Measurements from ENCODE around the gene CD200. TPM values are rescaled to one million over a fixed set of nuclear protein-coding genes. Genes with fewer than 3 reads are reported as not detected.
A peak's percentile ranks its signal among the peaks of the same experiment; 100 is the strongest.

Gene CD200
- total RNA-seq, 1 donor from 2014 or later, result 19.0 TPM

DNA sequence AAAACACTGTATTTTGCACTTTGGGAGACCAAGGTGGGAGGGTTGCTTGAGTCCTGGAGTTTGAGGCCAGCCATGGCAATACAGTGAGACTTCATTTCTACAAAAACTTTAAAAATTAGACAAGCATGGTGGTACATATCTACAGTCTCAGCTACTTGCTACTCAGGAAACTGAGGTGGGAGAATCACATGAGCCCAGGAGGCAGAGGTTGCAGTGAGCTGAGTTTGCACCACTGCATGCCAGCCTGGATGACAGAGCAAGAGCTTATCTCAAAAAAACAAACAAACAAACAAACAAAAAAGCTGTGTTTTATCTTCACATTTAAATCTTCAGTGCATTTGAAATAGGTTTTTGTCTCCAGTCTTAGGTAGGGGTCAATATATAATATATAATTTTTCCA, 34.2 kb upstream of the CD200 start:
- no peaks in the 10 kb centered on the region for H3K27me3 Mint-ChIP-seq
- H3K4me1 Mint-ChIP-seq, result peaks cover 40% of the 10 kb centered on the region
- no peaks in the 10 kb centered on the region for H3K36me3 Mint-ChIP-seq (ENCODE audit: low read depth)
- ATAC-seq (ENCODE audit: low read depth) (no peak), DNase-seq (no peak)
- no peak overlapping the region for H3K4me3 Mint-ChIP-seq
- H3K9me3 Mint-ChIP-seq, result no peaks in the 10 kb centered on the region
- TF ChIP-seq, protein P1, sequence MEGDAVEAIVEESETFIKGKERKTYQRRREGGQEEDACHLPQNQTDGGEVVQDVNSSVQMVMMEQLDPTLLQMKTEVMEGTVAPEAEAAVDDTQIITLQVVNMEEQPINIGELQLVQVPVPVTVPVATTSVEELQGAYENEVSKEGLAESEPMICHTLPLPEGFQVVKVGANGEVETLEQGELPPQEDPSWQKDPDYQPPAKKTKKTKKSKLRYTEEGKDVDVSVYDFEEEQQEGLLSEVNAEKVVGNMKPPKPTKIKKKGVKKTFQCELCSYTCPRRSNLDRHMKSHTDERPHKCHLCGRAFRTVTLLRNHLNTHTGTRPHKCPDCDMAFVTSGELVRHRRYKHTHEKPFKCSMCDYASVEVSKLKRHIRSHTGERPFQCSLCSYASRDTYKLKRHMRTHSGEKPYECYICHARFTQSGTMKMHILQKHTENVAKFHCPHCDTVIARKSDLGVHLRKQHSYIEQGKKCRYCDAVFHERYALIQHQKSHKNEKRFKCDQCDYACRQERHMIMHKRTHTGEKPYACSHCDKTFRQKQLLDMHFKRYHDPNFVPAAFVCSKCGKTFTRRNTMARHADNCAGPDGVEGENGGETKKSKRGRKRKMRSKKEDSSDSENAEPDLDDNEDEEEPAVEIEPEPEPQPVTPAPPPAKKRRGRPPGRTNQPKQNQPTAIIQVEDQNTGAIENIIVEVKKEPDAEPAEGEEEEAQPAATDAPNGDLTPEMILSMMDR (IDR thresholded peaks at IDR 0.05), result no peak
- CTCF ChIA-PET, result interaction anchor here (1.0 to 1.8 kb wide), 4 partner anchors 187 to 582 kb away, joined by 3 to 4 read pairs (median 3); no protein-coding TSS in a partner anchor
- POLR2A ChIA-PET, result interaction anchor here (0.7 to 0.8 kb wide), 2 partner anchors 35 to 171 kb away, joined by 3 read pairs; partner anchors contain the start of gene CD200
- intact Hi-C loops (cut with micrococcal nuclease), result loop anchor here (5.0 kb wide), 1 partner anchor 694 kb away; the partner anchor contains the start of gene GTPBP8
- H3K27ac Mint-ChIP-seq, result peak overlapping the region; percentile 70

DNA sequence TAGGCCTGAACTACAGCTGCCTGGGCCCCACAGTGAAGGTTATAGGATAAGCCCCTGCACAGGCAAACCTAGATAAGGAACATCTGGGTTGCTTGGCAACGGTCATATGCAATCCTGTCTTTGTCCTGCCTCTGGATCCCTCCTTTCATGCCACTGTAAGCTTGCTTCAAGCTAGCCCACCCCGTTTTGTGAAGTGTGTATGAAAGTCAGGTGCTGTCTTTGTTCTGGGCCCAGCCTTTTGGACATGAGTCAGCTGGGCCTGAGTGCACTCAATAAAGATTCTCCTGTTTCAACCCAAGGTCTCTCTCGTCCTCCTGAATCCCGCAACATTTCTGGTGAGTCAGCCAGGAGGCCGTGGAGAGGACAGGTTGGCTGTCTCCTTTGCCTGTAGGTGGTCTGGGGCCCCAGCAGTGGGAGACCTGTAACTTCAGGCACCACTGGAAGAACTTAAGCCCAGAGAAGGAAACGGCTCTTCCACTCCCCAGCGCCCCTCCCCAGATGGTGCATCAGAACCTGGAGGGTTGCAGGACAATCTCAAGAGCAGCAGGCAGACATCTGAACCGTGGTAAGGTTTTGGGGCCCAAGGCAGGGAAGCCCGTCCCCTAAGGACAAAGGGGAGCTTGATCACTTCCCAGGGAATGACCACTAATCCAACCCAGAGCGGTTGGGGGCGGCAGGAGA, 30.7 kb upstream of the CD200 start:
- H3K4me1 Mint-ChIP-seq, result peaks cover 23% of the 10 kb centered on the region
- TF ChIP-seq, protein P1 (IDR thresholded peaks at IDR 0.05), result no peak
- no peak overlapping the region for H3K27ac Mint-ChIP-seq
- H3K9me3 Mint-ChIP-seq, result no peaks in the 10 kb centered on the region
- H3K36me3 Mint-ChIP-seq (ENCODE audit: low read depth), result no peaks in the 10 kb centered on the region
- intact Hi-C loops (cut with micrococcal nuclease), result no loop called here
- ChIA-PET CTCF (interaction anchor here (1.2 to 4.5 kb wide), 2 partner anchors 9 to 11 kb away, joined by 3 to 26 read pairs; partner anchors contain the start of gene SLC9C1), POLR2A (interaction anchor here (2.3 kb wide), 1 partner anchor 31 kb away, joined by 13 read pairs; the partner anchor contains the start of gene CD200)
- ATAC-seq (ENCODE audit: low read depth) (no peak), DNase-seq (no peak)
- H3K4me3 Mint-ChIP-seq, result no peak overlapping the region
- H3K27me3 Mint-ChIP-seq, result no peaks in the 10 kb centered on the region

DNA sequence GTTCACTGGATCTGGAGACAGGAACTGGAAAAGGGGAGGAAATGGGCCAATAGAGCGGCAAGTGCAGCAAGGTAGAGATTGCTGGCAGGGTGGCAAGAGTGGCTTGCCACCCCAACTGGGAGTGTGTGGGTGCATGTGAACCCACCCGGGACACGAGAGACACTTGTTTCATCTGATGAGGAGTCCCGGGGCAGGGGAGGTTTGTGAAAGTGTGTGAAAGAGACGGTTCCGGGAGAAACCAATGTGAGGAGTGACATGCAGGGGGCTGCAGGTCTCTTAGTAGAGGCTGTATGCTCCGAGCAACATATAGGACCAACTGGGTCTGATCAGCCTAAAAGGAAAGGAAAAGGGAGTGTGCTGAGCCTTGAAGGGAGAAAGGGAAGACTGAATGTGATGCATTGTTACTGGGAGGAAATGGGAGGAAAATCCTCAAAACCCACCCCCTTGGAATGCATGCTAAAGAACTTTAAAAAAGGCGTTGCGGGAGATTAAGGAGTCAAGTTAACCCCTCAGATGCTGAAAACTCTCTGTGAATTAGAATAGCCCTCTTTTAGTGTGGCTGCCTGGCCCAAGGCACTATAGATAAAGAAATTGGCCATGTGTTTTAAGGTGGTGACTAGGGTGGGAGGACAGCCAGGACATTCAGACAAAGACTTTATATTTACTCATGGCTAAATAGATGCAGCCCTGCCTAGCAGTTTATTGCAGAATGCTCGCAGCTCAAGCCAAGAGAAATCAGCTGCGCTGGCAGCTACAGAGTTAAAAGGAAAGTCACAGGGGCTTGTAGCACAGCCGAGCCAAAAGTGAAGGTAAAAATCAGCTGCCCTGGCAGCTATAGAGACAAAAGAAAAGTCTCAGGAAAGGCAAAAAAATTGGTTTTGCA, 29.8 kb upstream of the CD200 start:
- no peak for DNase-seq
- no peak overlapping the region for H3K27ac Mint-ChIP-seq
- H3K27me3 Mint-ChIP-seq, result no peaks in the 10 kb centered on the region
- peaks cover 14% of the 10 kb centered on the region for H3K4me1 Mint-ChIP-seq
- intact Hi-C loops (cut with micrococcal nuclease), result loop anchor here (1.0 kb wide), 2 partner anchors 10 to 166 kb away; no protein-coding TSS in a partner anchor
- ChIA-PET POLR2A (interaction anchor here (1.3 to 2.4 kb wide), 3 partner anchors 9 to 170 kb away, joined by 4 to 19 read pairs (median 13); partner anchors contain the start of genes CD200, GCSAM and SLC9C1), CTCF (interaction anchor here (0.7 to 4.5 kb wide), 5 partner anchors 10 to 217 kb away, joined by 3 to 26 read pairs (median 10); partner anchors contain the start of gene SLC9C1)
- TF ChIP-seq, protein P1 (IDR thresholded peaks at IDR 0.05), result no peak
- ATAC-seq (ENCODE audit: low read depth), result peak; percentile 35
- H3K36me3 Mint-ChIP-seq (ENCODE audit: low read depth), result no peaks in the 10 kb centered on the region
- H3K4me3 Mint-ChIP-seq, result no peak overlapping the region
- H3K9me3 Mint-ChIP-seq, result no peaks in the 10 kb centered on the region

DNA sequence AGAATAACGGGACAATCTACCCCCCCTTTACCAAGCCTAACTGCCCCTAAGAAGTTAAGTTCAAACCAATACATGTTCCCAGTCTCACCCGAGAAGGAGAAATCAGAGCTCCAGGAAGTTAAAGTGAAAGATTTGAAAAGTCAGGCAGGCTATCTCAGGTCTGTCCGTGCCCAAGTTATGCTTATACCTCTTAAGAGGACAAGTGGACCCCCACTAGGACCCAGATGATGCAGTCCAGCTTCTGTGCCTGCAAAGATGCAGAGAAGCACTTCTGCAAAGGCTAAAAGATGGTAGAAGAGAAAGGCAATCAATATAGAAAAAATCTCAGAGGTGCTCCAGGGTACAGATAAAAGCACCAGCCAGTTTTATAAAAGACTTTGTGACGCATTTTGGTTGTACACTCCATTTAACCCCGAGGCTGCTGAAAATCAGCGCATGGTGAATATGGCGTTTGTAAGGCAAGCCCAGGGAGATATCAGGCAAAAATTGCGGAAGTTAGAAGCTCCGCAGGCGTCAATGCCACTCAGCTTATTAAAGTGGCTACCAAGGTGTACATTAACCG, 29.1 kb upstream of the CD200 start:
- ChIA-PET CTCF (interaction anchor here (0.7 to 4.5 kb wide), 6 partner anchors 10 to 216 kb away, joined by 3 to 26 read pairs (median 6); partner anchors contain the start of gene SLC9C1), POLR2A (interaction anchor here (0.9 to 2.4 kb wide), 5 partner anchors 9 to 195 kb away, joined by 3 to 19 read pairs (median 4); partner anchors contain the start of genes CD200, GCSAM and SLC9C1)
- H3K27ac Mint-ChIP-seq, result no peak overlapping the region
- no peaks in the 10 kb centered on the region for H3K27me3 Mint-ChIP-seq
- intact Hi-C loops (cut with micrococcal nuclease), result loop anchor here (1.0 to 2.0 kb wide), 3 partner anchors 11 to 167 kb away; no protein-coding TSS in a partner anchor
- H3K4me3 Mint-ChIP-seq, result no peak overlapping the region
- no peaks in the 10 kb centered on the region for H3K36me3 Mint-ChIP-seq (ENCODE audit: low read depth)
- no peaks in the 10 kb centered on the region for H3K9me3 Mint-ChIP-seq
- peak; percentile 88 for ATAC-seq (ENCODE audit: low read depth)
- TF ChIP-seq, protein P1 (IDR thresholded peaks at IDR 0.05), result no peak
- DNase-seq, result peak; percentile 20
- peaks cover 7% of the 10 kb centered on the region for H3K4me1 Mint-ChIP-seq

All from activated B cell treated with CpG ODN at 0.5 μM for 24 hours (primary cell).